Loucy (cell line): Measurements from ENCODE around the gene HOXA5.

ENCODE experiments used
- H2AFZ ChIP-seq: fragments of 200-600 bp; sonication (generic); 2 replicates; pipeline ENCODE4 v1.6.0; 2016; ENCODE audit warnings: antibody characterized with exemption, mild to moderate bottlenecking, low read length, moderate library complexity
- H3F3A ChIP-seq: fragments of 200-600 bp; 2 replicates; pipeline ENCODE4 v1.6.0; 2016; ENCODE audit warnings: antibody characterized with exemption, low read depth, mild to moderate bottlenecking
- H3K27me3 ChIP-seq: fragments of 200-600 bp; sonication (generic); 2 replicates; pipeline ENCODE4 v1.6.1; 2014; ENCODE audit warnings: low read length, mild to moderate bottlenecking; ENCODE audit not compliant: insufficient read depth, poor library complexity, severe bottlenecking
- H3K36me3 ChIP-seq: fragments of 200-600 bp; sonication (generic); 2 replicates; pipeline ENCODE4 v1.6.1; 2016; ENCODE audit warnings: low read length; ENCODE audit not compliant: insufficient read depth
- H3K4me1 ChIP-seq: fragments of 200-600 bp; sonication (generic); 2 replicates; pipeline ENCODE4 v1.5.1; 2014; ENCODE audit warnings: low read length, mild to moderate bottlenecking; ENCODE audit not compliant: insufficient read depth, poor library complexity, severe bottlenecking
- H3K4me2 ChIP-seq: fragments of 200-600 bp; sonication (generic); 2 replicates; pipeline ENCODE4 v1.6.0; 2014; ENCODE audit warnings: antibody characterized with exemption, low read length, low read depth, mild to moderate bottlenecking; ENCODE audit not compliant: poor library complexity, severe bottlenecking
- H3K4me3 ChIP-seq: fragments of 200-600 bp; sonication (generic); 2 replicates; pipeline ENCODE4 v1.5.1; 2014; ENCODE audit warnings: low read length, mild to moderate bottlenecking, mixed read lengths; ENCODE audit not compliant: poor library complexity, severe bottlenecking
- H3K79me2 ChIP-seq: fragments of 200-600 bp; sonication (generic); 2 replicates; pipeline ENCODE4 v1.6.1; 2014; ENCODE audit warnings: low read length; ENCODE audit not compliant: insufficient read depth
- H3K9ac ChIP-seq: fragments of 200-600 bp; sonication (generic); 2 replicates; pipeline ENCODE4 v1.6.0; 2014; ENCODE audit warnings: mild to moderate bottlenecking, low read depth, low read length, moderate library complexity; ENCODE audit not compliant: poor library complexity, severe bottlenecking
- H3K9me2 ChIP-seq: fragments of 200-600 bp; sonication (generic); replicated peaks from 2 replicates; pipeline ENCODE4 v1.6.1; 2016; ENCODE audit warnings: low read depth, low read length, mixed read lengths
- H3K9me3 ChIP-seq: fragments of 200-600 bp; sonication (generic); 2 replicates; pipeline ENCODE4 v1.6.1; 2014; ENCODE audit warnings: mild to moderate bottlenecking, antibody characterized with exemption, low read length, low read depth; ENCODE audit not compliant: insufficient read depth
- H4K20me1 ChIP-seq: fragments of 200-600 bp; sonication (generic); 2 replicates; pipeline ENCODE4 v1.6.0; 2014; ENCODE audit warnings: antibody characterized with exemption, low read length, mild to moderate bottlenecking; ENCODE audit not compliant: insufficient read depth, poor library complexity, severe bottlenecking
- EZH2phosphoT487 ChIP-seq: fragments of 200-600 bp; IDR thresholded peaks from 2 replicates; pipeline ENCODE4 v1.6.1; 2018; ENCODE audit warnings: antibody characterized with exemption, mild to moderate bottlenecking, moderate library complexity, borderline replicate concordance
- TF ChIP-seq, protein P1 (sequence below): fragments of 200-600 bp; sonication (generic); conservative IDR thresholded peaks from 2 replicates; pipeline ENCODE4 v1.5.1; 2014; ENCODE audit warnings: mild to moderate bottlenecking, antibody characterized with exemption, low read length

Gene HOXA5

GRCh38 chr7:27106181-27106900 lies 37.1 kb downstream of the HOXA5 start:
- H3K9me2 ChIP-seq = no peaks in the 10 kb centered on the region
- H3K27me3 ChIP-seq = no peaks in the 10 kb centered on the region
- peaks cover 61% of the 10 kb centered on the region; the same call in 1 of the 2 replicates for H3K36me3 ChIP-seq
- H3F3A ChIP-seq = no peaks in the 10 kb centered on the region
- H3K9me3 ChIP-seq = no peaks in the 10 kb centered on the region
- TF ChIP-seq, protein P1, sequence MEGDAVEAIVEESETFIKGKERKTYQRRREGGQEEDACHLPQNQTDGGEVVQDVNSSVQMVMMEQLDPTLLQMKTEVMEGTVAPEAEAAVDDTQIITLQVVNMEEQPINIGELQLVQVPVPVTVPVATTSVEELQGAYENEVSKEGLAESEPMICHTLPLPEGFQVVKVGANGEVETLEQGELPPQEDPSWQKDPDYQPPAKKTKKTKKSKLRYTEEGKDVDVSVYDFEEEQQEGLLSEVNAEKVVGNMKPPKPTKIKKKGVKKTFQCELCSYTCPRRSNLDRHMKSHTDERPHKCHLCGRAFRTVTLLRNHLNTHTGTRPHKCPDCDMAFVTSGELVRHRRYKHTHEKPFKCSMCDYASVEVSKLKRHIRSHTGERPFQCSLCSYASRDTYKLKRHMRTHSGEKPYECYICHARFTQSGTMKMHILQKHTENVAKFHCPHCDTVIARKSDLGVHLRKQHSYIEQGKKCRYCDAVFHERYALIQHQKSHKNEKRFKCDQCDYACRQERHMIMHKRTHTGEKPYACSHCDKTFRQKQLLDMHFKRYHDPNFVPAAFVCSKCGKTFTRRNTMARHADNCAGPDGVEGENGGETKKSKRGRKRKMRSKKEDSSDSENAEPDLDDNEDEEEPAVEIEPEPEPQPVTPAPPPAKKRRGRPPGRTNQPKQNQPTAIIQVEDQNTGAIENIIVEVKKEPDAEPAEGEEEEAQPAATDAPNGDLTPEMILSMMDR = no peak
- no peak for TF ChIP-seq EZH2phosphoT487
- no peak overlapping the region for H3K9ac ChIP-seq
- H4K20me1 ChIP-seq = peaks cover 19% of the 10 kb centered on the region
- H3K4me3 ChIP-seq = no peak overlapping the region
- peaks cover 4% of the 10 kb centered on the region for H3K4me1 ChIP-seq
- H3K79me2 ChIP-seq = peaks cover 61% of the 10 kb centered on the region
- no peak overlapping the region for H2AFZ ChIP-seq
- no peak overlapping the region for H3K4me2 ChIP-seq

- no peak for TF ChIP-seq EZH2phosphoT487
- TF ChIP-seq, protein P1 = no peak
- Histone ChIP-seq H3F3A (no peaks in the 10 kb centered on the region), H2AFZ (no peak overlapping the region), H3K9ac (no peak overlapping the region), H3K9me3 (no peaks in the 10 kb centered on the region), H4K20me1 (peaks cover 14% of the 10 kb centered on the region), H3K9me2 (no peaks in the 10 kb centered on the region), H3K79me2 (peaks cover 61% of the 10 kb centered on the region), H3K4me2 (no peak overlapping the region), H3K4me1 (peaks cover 4% of the 10 kb centered on the region), H3K4me3 (no peak overlapping the region), H3K36me3 (peaks cover 53% of the 10 kb centered on the region; the same call in 1 of the 2 replicates), H3K27me3 (no peaks in the 10 kb centered on the region)
Observed at GRCh38 chr7:27105301-27106031, 38.0 kb downstream of the HOXA5 start.

GRCh38 chr7:27104341-27105058 lies 39.0 kb downstream of the HOXA5 start:
- Histone ChIP-seq H3K9me3 (no peaks in the 10 kb centered on the region), H3K4me3 (no peak overlapping the region), H3F3A (no peaks in the 10 kb centered on the region), H3K4me1 (peaks cover 4% of the 10 kb centered on the region), H3K9ac (no peak overlapping the region), H3K79me2 (peaks cover 64% of the 10 kb centered on the region), H2AFZ (no peak overlapping the region), H3K4me2 (no peak overlapping the region), H4K20me1 (peaks cover 8% of the 10 kb centered on the region), H3K27me3 (no peaks in the 10 kb centered on the region), H3K9me2 (no peaks in the 10 kb centered on the region), H3K36me3 (peaks cover 43% of the 10 kb centered on the region; the same call in 1 of the 2 replicates)
- TF ChIP-seq, protein P1 = no peak
- TF ChIP-seq EZH2phosphoT487 = no peak
